ENCODE results near the gene PRDM7. TPM values are rescaled to one million over a fixed set of nuclear protein-coding genes. Genes with fewer than 3 reads are reported as not detected.

PRDM7 gene
- total and polyA plus RNA-seq, 8 donors = not detected

DNA sequence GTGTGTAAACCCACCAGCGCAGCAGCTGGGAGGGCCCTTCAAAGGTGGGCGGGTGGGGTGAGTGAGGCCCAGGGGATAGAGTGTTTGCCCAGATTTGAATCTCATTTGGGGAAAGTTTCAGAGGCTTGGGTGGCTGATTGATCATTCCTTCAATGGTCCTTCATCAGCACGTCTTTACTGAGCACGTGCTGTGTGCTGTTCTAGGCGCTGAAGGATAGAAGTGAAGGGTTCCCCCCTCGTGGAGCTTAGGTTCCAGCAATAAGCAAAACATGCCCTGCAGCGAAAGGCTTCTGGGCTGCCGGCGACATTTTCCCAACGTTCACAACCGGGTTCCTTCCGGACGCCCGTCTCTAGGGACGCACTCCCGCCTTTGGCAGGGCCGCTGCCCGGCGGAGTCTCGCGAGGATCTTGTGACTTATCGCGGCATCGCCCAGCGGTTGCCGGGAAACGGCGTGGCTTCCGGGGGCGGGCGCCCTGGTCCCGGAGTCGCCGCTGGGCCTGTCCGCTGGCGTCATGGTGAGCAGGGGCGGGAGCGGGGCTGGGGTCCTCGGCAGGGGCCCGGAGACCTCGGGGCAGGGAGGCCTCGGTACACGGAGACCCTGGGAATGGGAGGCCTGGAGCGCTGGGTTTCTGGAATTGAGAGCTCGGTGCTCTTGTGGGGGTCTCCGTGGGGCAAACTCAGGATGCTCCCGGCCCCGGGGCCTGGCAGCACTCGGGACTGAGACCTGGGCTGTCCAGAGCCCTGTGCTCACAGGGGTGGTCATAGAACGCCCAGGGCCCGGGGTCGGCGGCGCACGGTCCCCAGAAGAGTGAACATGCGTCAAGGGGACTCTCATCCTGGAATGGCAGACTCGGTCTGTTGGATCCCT lies 54.7 kb downstream of the PRDM7 start:
- DNase-seq (peak; percentile 92 to 98 (median 94)), ATAC-seq (peak; percentile 86 to 95 (median 90)), FAIRE-seq (no peak)
- Histone ChIP-seq H3K27ac (peak overlapping the region in 3 of 4 donors; percentile 9 to 36 (median 26)), H3K4me1 (peaks cover 6 to 20% (median 20%) of the 10 kb centered on the region in 3 donors), H3K36me3 (no peaks in the 10 kb centered on the region), H3K4me3 (peak overlapping the region; percentile 61 to 75 (median 68)), H3K27me3 (no peaks in the 10 kb centered on the region), H3K9me3 (no peaks in the 10 kb centered on the region)
- TF ChIP-seq, protein P1, sequence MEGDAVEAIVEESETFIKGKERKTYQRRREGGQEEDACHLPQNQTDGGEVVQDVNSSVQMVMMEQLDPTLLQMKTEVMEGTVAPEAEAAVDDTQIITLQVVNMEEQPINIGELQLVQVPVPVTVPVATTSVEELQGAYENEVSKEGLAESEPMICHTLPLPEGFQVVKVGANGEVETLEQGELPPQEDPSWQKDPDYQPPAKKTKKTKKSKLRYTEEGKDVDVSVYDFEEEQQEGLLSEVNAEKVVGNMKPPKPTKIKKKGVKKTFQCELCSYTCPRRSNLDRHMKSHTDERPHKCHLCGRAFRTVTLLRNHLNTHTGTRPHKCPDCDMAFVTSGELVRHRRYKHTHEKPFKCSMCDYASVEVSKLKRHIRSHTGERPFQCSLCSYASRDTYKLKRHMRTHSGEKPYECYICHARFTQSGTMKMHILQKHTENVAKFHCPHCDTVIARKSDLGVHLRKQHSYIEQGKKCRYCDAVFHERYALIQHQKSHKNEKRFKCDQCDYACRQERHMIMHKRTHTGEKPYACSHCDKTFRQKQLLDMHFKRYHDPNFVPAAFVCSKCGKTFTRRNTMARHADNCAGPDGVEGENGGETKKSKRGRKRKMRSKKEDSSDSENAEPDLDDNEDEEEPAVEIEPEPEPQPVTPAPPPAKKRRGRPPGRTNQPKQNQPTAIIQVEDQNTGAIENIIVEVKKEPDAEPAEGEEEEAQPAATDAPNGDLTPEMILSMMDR (IDR thresholded peaks at IDR 0.05) = no peak
- intact Hi-C loops (cut with DNase I) = no loop called here
- 4 to 5% methylated on average over 54 to 57 of the region's 57 CpGs for WGBS, 2 donors

DNA sequence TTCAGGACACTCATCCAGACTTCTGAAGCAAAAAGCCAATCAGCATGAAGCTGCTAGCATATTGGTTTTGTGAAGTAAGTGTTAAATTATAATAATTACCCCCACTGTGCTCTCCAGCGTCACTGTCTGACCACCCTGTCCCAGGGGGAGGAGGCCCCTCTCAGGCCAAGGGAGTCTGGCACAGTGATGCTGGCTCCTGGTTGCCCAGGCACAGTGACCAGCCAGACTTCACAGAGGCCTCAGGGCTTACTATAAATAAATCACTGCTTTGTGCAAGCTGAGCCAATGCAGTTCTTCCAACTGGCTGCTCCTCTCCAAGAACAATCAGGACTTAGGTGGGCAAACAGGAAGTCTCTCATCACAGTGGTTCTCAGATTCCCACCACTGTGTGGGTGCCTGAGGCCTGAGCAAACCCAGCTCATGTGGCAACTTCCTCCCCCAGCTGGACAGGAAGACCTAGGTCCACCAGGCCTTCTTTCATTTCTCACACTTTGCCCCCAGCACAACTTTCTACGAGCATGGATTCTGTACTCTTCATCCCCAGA lies 56.2 kb downstream of the PRDM7 start:
- TF ChIP-seq, protein P1 (IDR thresholded peaks at IDR 0.05) = no peak
- Histone ChIP-seq H3K9me3 (no peaks in the 10 kb centered on the region), H3K36me3 (no peaks in the 10 kb centered on the region), H3K27ac (peak overlapping the region in 2 of 4 donors; percentile 76 to 85), H3K27me3 (no peaks in the 10 kb centered on the region), H3K4me3 (no peak overlapping the region), H3K4me1 (peaks cover 6 to 20% (median 20%) of the 10 kb centered on the region in 3 donors)
- ATAC-seq (no peak), FAIRE-seq (no peak), DNase-seq (peak in 1 of 6 donors; percentile 23)
- intact Hi-C loops (cut with DNase I) = no loop called here
- 72 to 87% methylated on average over 2 of the region's 2 CpGs for WGBS, 2 donors

DNA sequence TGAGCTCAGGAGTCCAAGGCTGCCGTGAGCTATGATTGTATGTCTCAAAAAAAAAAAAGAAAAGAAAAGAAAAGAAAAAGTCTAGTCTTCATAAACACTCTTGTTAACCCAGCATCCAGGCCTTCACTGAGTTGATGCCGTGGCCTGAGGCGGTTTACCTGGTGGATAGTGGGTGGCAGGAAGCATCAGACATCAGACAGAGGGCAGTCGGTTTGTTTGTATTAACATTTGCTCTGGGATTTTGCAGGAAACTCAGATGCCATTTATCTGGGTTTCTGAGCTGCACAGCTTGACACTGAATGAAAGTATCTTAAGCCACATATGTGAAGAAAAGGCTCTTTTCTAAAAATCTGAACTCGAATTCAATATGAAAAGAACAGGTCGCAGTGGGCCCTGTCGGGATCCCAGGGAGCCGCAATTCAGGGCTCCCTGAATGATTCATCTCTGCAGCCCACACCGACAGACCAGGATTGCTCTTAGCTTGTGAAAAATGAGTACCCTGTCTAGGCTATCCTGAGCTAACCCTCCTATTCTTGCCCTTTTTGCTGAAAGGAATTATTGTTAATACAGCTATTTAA lies 56.8 kb downstream of the PRDM7 start:
- peaks cover 6 to 20% (median 20%) of the 10 kb centered on the region in 3 donors for H3K4me1 ChIP-seq
- DNase-seq = peak in 1 of 6 donors; percentile 6
- intact Hi-C loops (cut with DNase I) = no loop called here
- H3K4me3 ChIP-seq = peak overlapping the region in 3 of 4 donors; percentile 39 to 89 (median 86)
- H3K9me3 ChIP-seq = no peaks in the 10 kb centered on the region
- FAIRE-seq = no peak
- no peaks in the 10 kb centered on the region for H3K36me3 ChIP-seq
- 56 to 64% methylated on average over 9 of the region's 9 CpGs for WGBS, 2 donors
- H3K27me3 ChIP-seq = no peaks in the 10 kb centered on the region
- ATAC-seq = no peak
- TF ChIP-seq, protein P1 (IDR thresholded peaks at IDR 0.05) = no peak
- peak overlapping the region; percentile 22 to 85 (median 66) for H3K27ac ChIP-seq

DNA sequence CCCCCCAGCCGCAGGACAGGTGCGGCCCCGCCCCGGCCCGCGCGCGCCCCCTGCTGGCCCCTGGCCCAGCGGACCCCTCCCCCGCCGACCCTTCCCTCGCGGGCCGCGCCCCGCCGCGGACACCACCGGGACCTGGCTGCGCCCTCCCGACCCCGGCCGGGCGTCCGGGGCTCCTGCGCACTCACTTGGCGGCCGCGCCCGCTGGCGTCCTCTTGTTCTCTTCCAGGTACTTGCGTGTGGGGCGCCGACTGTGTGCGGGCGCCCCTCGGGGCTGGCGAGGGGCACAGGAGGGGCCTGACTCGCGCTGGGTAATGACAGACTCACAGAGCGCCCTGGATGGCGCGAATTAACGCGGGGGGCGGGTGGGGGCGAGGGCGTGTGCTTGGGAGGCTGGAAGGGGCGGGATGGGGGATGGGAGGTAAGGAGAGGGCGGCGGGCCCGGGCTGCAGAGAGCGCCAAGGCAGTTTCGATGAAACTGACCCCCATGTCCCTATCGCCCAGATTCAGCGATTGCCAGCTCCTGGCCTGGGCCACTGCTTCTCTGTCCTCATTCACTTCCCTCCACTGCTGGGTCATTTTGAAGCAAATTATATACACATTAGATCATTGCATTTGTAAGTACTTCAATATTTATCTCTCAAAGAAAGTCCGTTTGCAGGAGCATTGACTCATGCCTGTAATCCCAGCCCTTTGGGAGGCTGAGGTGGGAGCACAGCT lies 57.4 kb downstream of the PRDM7 start:
- DNase-seq (peak in 5 of 6 donors; percentile 46 to 88 (median 54)), ATAC-seq (peak; percentile 45 to 66 (median 56)), FAIRE-seq (no peak)
- 0 to 1% methylated on average over 32 to 57 of the region's 57 CpGs for WGBS, 2 donors
- intact Hi-C loops (cut with DNase I) = no loop called here
- Histone ChIP-seq H3K4me3 (peak overlapping the region; percentile 31 to 89 (median 62)), H3K9me3 (no peaks in the 10 kb centered on the region), H3K27ac (peak overlapping the region; percentile 22 to 85 (median 66)), H3K27me3 (no peaks in the 10 kb centered on the region), H3K36me3 (no peaks in the 10 kb centered on the region), H3K4me1 (peaks cover 6 to 20% (median 20%) of the 10 kb centered on the region in 3 donors)
- TF ChIP-seq, protein P1 (IDR thresholded peaks at IDR 0.05) = no peak

All from pancreas (tissue), 10 donors.